Tibial artery (tissue), 4 donors: ENCODE measurements around the gene FARP2.

Experiments used
- DNase-seq, 2 donors: peaks; one replicate each; pipeline ENCODE4 v3.0.0-alpha.2; 2019
- H3K27ac ChIP-seq, 2 donors: fragments of 200-600 bp; sonication (generic) in 1 of 2; 1 replicate in 1 of 2; 2 replicates in 1 of 2; pipeline ENCODE4 v1.5.1; 2018 to 2019; ENCODE audit warnings: mild to moderate bottlenecking in 1 of 2
- H3K27me3 ChIP-seq, 2 donors: fragments of 200-600 bp; sonication (generic) in 1 of 2; one replicate each; pipeline versions ENCODE4 v1.5.1 to v1.6.0; 2016 to 2019
- H3K36me3 ChIP-seq, 3 donors: fragments of 200-600 bp; sonication (generic) in 2 of 3; one replicate each; pipeline ENCODE4 v1.5.1; 2016 to 2019; ENCODE audit warnings: mild to moderate bottlenecking in 2 of 3
- H3K4me1 ChIP-seq, 4 donors: fragments of 200-600 bp; sonication (generic) in 2 of 4; 1 replicate in 3 of 4; 2 replicates in 1 of 4; pipeline ENCODE4 v1.5.1; 2016 to 2019
- H3K4me3 ChIP-seq, 2 donors: fragments of 200-600 bp; sonication (generic) in 1 of 2; 1 replicate in 1 of 2; 2 replicates in 1 of 2; pipeline ENCODE4 v1.5.1; 2018 to 2019; ENCODE audit warnings: mild to moderate bottlenecking in 2 of 2
- H3K9me3 ChIP-seq, 3 donors: fragments of 200-600 bp; sonication (generic) in 1 of 3; one replicate each; pipeline ENCODE4 v1.5.1; 2016 to 2019
- CTCF ChIP-seq, 2 experiments: fragments of 200-600 bp in 1 of 2; fragments of 450-650 bp in 1 of 2; IDR thresholded peaks; one replicate each; pipeline ENCODE4 v1.5.1; 2017 to 2019; ENCODE audit warnings: antibody characterized with exemption in 2 of 2, mild to moderate bottlenecking in 1 of 2, moderate library complexity in 1 of 2
- intact Hi-C: fragments of 100-400 bp; cut with DNase I; formaldehyde crosslinking; loops from one replicate; pipeline ENCODE4 v1.15.0; 2023; ENCODE audit warnings: low total_unique reads

FARP2 gene

DNA sequence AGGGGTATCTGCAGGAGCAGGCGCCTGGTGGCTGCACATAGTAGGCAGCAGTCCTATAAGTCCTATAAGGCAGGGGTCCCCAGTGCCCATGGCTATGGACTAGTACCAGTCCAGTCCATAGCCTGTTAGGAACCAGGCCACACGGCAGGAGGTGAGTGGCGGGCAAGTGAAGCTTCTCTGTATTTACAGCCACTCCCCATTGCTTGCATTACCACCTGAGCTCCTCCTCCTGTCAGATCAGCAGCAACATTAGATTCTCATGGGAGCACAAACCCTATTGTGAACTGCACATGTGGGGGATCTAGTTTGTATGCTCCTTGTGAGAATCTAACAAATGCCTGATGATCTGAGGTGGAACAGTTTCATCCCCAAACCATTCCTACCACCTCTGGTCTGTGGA, 119.2 kb downstream of the FARP2 start:
- no peak for TF ChIP-seq CTCF (IDR thresholded peaks at IDR 0.05)
- Histone ChIP-seq H3K4me1 (no peaks in the 10 kb centered on the region), H3K36me3 (peaks cover 13 to 49% (median 34%) of the 10 kb centered on the region in 3 donors), H3K9me3 (no peaks in the 10 kb centered on the region), H3K4me3 (no peak overlapping the region), H3K27ac (no peak overlapping the region), H3K27me3 (no peaks in the 10 kb centered on the region)
- intact Hi-C loops = no loop called here
- DNase-seq = no peak

GRCh38 chr2:241478166-241478565, 122.1 kb downstream of the FARP2 start:
- no peaks in the 10 kb centered on the region for H3K4me1 ChIP-seq
- H3K9me3 ChIP-seq = no peaks in the 10 kb centered on the region
- H3K27me3 ChIP-seq = no peaks in the 10 kb centered on the region
- intact Hi-C loops = no loop called here
- H3K4me3 ChIP-seq = no peak overlapping the region
- no peak for TF ChIP-seq CTCF (IDR thresholded peaks at IDR 0.05)
- H3K27ac ChIP-seq = no peak overlapping the region
- peaks cover 13 to 46% (median 31%) of the 10 kb centered on the region in 3 donors for H3K36me3 ChIP-seq
- no peak for DNase-seq

GRCh38 chr2:241479026-241479898, 123.2 kb downstream of the FARP2 start:
- no peak for DNase-seq
- H3K27me3 ChIP-seq = no peaks in the 10 kb centered on the region
- no peaks in the 10 kb centered on the region for H3K9me3 ChIP-seq
- no peak overlapping the region for H3K4me3 ChIP-seq
- no peak for TF ChIP-seq CTCF (IDR thresholded peaks at IDR 0.05)
- intact Hi-C loops = no loop called here
- no peaks in the 10 kb centered on the region for H3K4me1 ChIP-seq
- H3K36me3 ChIP-seq = peaks cover 13 to 49% (median 33%) of the 10 kb centered on the region in 3 donors
- no peak overlapping the region for H3K27ac ChIP-seq

GRCh38 chr2:241481687-241482086, 125.6 kb downstream of the FARP2 start:
- Histone ChIP-seq H3K4me1 (no peaks in the 10 kb centered on the region), H3K27ac (no peak overlapping the region), H3K27me3 (no peaks in the 10 kb centered on the region), H3K9me3 (no peaks in the 10 kb centered on the region), H3K4me3 (no peak overlapping the region), H3K36me3 (peaks cover 7 to 36% (median 29%) of the 10 kb centered on the region in 3 donors)
- no peak for DNase-seq
- intact Hi-C loops = no loop called here
- TF ChIP-seq CTCF (IDR thresholded peaks at IDR 0.05) = no peak

GRCh38 chr2:241482126-241482955, 126.3 kb downstream of the FARP2 start:
- H3K27me3 ChIP-seq = no peaks in the 10 kb centered on the region

More at GRCh38 chr2:241482126-241482955, 126.3 kb downstream of the FARP2 start:
- Histone ChIP-seq H3K9me3 (no peaks in the 10 kb centered on the region), H3K4me3 (no peak overlapping the region), H3K36me3 (peaks cover 5 to 36% (median 29%) of the 10 kb centered on the region in 3 donors), H3K27ac (no peak overlapping the region), H3K4me1 (no peaks in the 10 kb centered on the region)
- intact Hi-C loops = no loop called here
- no peak for DNase-seq
- TF ChIP-seq CTCF (IDR thresholded peaks at IDR 0.05) = no peak
